GM12878 (cell line): Measurements from ENCODE around the gene RAB36. TPM values are rescaled to one million over a fixed set of nuclear protein-coding genes. Genes with fewer than 3 reads are reported as not detected.

Source experiments
- ATAC-seq: fragments of 200-7000 bp; cut with Tn5 transposase; 3 replicates; pipeline ENCODE4 v1.9.1; 2020; ENCODE audit warnings: mild to moderate bottlenecking, moderate library complexity
- BruUV-seq: library from RNA; stranded (reverse); fragments of 400-500 nt; replicated peaks from 2 replicates; lab custom pipeline; 2021; lab: Mats Ljungman, UMichigan
- CTCF ChIA-PET: fragments of 300-600 bp; sonication (Branson Sonifier 250); formaldehyde crosslinking; extraction: SDS; loops from one replicate; lab custom pipeline; 2021; ENCODE audit warnings: inconsistent platforms; lab: Yijun Ruan, JAX
- POLR2A ChIA-PET: fragments of 350-600 bp; formaldehyde crosslinking; extraction: SDS; loops from one replicate; lab custom pipeline; 2021; ENCODE audit warnings: inconsistent platforms; lab: Charles Lee
- RAD21 ChIA-PET: fragments of 300-600 bp; sonication (Branson Sonifier 250); formaldehyde crosslinking; loops from one replicate; lab custom pipeline; 2023; ENCODE audit warnings: antibody characterized with exemption; ENCODE audit not compliant: unreplicated experiment; lab: Charles Lee
- SMC1A ChIA-PET: fragments of 300-600 bp; sonication (Branson Sonifier 250); formaldehyde crosslinking; loops from one replicate; lab custom pipeline; 2023; ENCODE audit not compliant: unreplicated experiment, uncharacterized antibody; lab: Charles Lee
- DNase-seq: peaks from one replicate; pipeline ENCODE4 v3.0.0-alpha.2; 2011; ENCODE audit warnings: low read depth, low spot score
- FAIRE-seq: peaks from 3 replicates; lab custom pipeline; 2011; peaks lifted over from hg19 to GRCh38; lab: Jason Lieb, UNC
- H2AFZ ChIP-seq: 2 replicates; pipeline ENCODE4 v1.6.0; 2011; ENCODE audit warnings: low read depth, low read length, control low read depth; ENCODE audit not compliant: control insufficient read depth
- H3K27ac ChIP-seq: 2 replicates; pipeline ENCODE4 v1.5.1; 2011; ENCODE audit warnings: control low read depth; ENCODE audit not compliant: control insufficient read depth, insufficient read depth
- H3K27me3 ChIP-seq, 2 experiments: replicated peaks in 1 of 2; 2 replicates each; pipeline versions ENCODE4 v1.6.0 to v1.6.1; 2011; ENCODE audit warnings: low read length in 1 of 2; ENCODE audit not compliant: control insufficient read depth in 2 of 2, insufficient read depth in 2 of 2
- H3K36me3 ChIP-seq, 2 experiments: 2 replicates each; pipeline ENCODE4 v1.5.1; 2011; ENCODE audit warnings: low read length in 1 of 2; ENCODE audit not compliant: control insufficient read depth in 2 of 2, insufficient read depth in 2 of 2
- H3K4me1 ChIP-seq: 2 replicates; pipeline ENCODE4 v1.6.1; 2011; ENCODE audit warnings: mild to moderate bottlenecking, low read length, moderate library complexity, mixed read lengths; ENCODE audit not compliant: control insufficient read depth, insufficient read depth
- H3K4me2 ChIP-seq: 2 replicates; pipeline ENCODE4 v1.6.0; 2011; ENCODE audit warnings: control low read depth; ENCODE audit not compliant: control insufficient read depth, insufficient read depth
- H3K4me3 ChIP-seq: fragments of 200-600 bp; sonication (generic); 2 replicates; pipeline ENCODE4 v1.5.1; 2016
- H3K79me2 ChIP-seq: 2 replicates; pipeline ENCODE4 v1.6.0; 2011; ENCODE audit warnings: low read length; ENCODE audit not compliant: control insufficient read depth, insufficient read depth
- H3K9ac ChIP-seq: 2 replicates; pipeline ENCODE4 v1.8.0; 2011; ENCODE audit warnings: low read length, control low read depth, mixed read lengths; ENCODE audit not compliant: control insufficient read depth, insufficient read depth
- H3K9me3 ChIP-seq: replicated peaks from 3 replicates; pipeline ENCODE4 v1.5.1; 2011; ENCODE audit warnings: mild to moderate bottlenecking, low read length; ENCODE audit not compliant: control insufficient read depth, insufficient read depth
- H4K20me1 ChIP-seq: 2 replicates; pipeline ENCODE4 v1.6.0; 2011; ENCODE audit not compliant: control insufficient read depth, insufficient read depth
- BACH1 ChIP-seq: fragments of 450-650 bp; IDR thresholded peaks from 2 replicates; pipeline ENCODE4 v1.6.1; 2017; ENCODE audit warnings: mild to moderate bottlenecking, borderline replicate concordance
- FOXK2 ChIP-seq: fragments of 450-650 bp; IDR thresholded peaks from 2 replicates; pipeline ENCODE4 v1.6.1; 2017; ENCODE audit warnings: mild to moderate bottlenecking, moderate library complexity
- HDGF ChIP-seq: fragments of 450-650 bp; IDR thresholded peaks from 2 replicates; pipeline ENCODE4 v1.6.1; 2016; ENCODE audit warnings: antibody characterized with exemption
- MYC ChIP-seq: IDR thresholded peaks from 2 replicates; pipeline ENCODE4 v1.6.1; 2011; ENCODE audit warnings: mild to moderate bottlenecking, low read length, moderate library complexity, inconsistent platforms; ENCODE audit not compliant: insufficient read depth, insufficient replicate concordance, insufficient read length, severe bottlenecking
- RBBP5 ChIP-seq: fragments of 200-600 bp; sonication (generic); conservative IDR thresholded peaks from 2 replicates; pipeline ENCODE4 v1.6.1; 2016
- WRNIP1 ChIP-seq: IDR thresholded peaks from 2 replicates; pipeline ENCODE4 v1.6.1; 2011; ENCODE audit warnings: low read depth, low read length, improper control_type of control experiment, borderline replicate concordance
- WGBS: methylation state at CpG from one replicate; pipeline ENCODE4 v1.1.6; 2016; ENCODE audit warnings: low lambda C conversion rate; ENCODE audit not compliant: insufficient replicate concordance, insufficient coverage; ENCODE audit errors: missing lambda C conversion rate; 5-methylcytosine and 5-hydroxymethylcytosine counted together
- in situ Hi-C: fragments of 300-500 bp; cut with MboI; formaldehyde crosslinking; loops from 9 replicates; pipeline ENCODE4 v1.14.3; 2018; ENCODE audit warnings: mixed read lengths
- intact Hi-C: fragments of 100-400 bp; cut with micrococcal nuclease; formaldehyde crosslinking; loops from one replicate; pipeline ENCODE4 v1.14.2; 2022; ENCODE audit not compliant: unreplicated experiment
- polyA plus RNA-seq, 11 experiments: library from polyadenylated mRNA; depleted of rRNA in 4 of 11; unstranded in 6 of 11; stranded (reverse) in 5 of 11; fragments of >200 nt; fragmentation: Nextera tagmentation in 4 of 11; fragmentation: Illumina TruSeq in 1 of 11; extraction: Ambion mirVana in 4 of 11; extraction: Trizol in 1 of 11; gene quantifications; 1 replicate in 1 of 11; 2 replicates in 10 of 11; pipeline versions ENCODE4 v1.2.1 to v1.2.3, GENCODE V29; 2011 to 2016; ENCODE audit warnings: inconsistent platforms in 2 of 11, missing spikeins in 2 of 11, low read depth in 1 of 11
- total RNA-seq, 4 experiments: library from RNA; depleted of rRNA in 3 of 4; stranded (reverse); fragments of >200 nt in 3 of 4; fragmentation: Illumina TruSeq in 1 of 4; extraction: Trizol in 1 of 4; gene quantifications; 2 replicates each; pipeline versions ENCODE4 v1.2.1 to v1.2.3, GENCODE V29; 2013 to 2021
- TF ChIP-seq, protein P1 (sequence below): fragments of 450-650 bp; IDR thresholded peaks from 2 replicates; pipeline ENCODE4 v1.6.1; 2016; ENCODE audit warnings: mild to moderate bottlenecking, moderate library complexity, borderline replicate concordance
- TF ChIP-seq, protein P2 (sequence below), 3 experiments: IDR thresholded peaks in 2 of 3; conservative IDR thresholded peaks in 1 of 3; 2 replicates each; pipeline ENCODE4 v1.5.1; 2011; ENCODE audit warnings: low read depth in 3 of 3, low read length in 3 of 3, mild to moderate bottlenecking in 3 of 3, control low read depth in 2 of 3, moderate library complexity in 2 of 3, inconsistent platforms in 1 of 3, mixed read lengths in 1 of 3; ENCODE audit not compliant: control insufficient read depth in 2 of 3, insufficient read depth in 1 of 3; ENCODE audit errors: extremely low read depth in 1 of 3
- TF ChIP-seq, protein P3 (sequence below): fragments of 150-350 bp; IDR thresholded peaks from 2 replicates; pipeline ENCODE4 v1.6.1; 2014; ENCODE audit warnings: mild to moderate bottlenecking, low read depth, low read length

RAB36 gene
- total and polyA plus RNA-seq, 10 of the 15 experiments (the other 5 are each of a cell fraction or from before 2014, with no cell fraction given) = 0.31 to 2.7 (median 1.1) TPM

DNA sequence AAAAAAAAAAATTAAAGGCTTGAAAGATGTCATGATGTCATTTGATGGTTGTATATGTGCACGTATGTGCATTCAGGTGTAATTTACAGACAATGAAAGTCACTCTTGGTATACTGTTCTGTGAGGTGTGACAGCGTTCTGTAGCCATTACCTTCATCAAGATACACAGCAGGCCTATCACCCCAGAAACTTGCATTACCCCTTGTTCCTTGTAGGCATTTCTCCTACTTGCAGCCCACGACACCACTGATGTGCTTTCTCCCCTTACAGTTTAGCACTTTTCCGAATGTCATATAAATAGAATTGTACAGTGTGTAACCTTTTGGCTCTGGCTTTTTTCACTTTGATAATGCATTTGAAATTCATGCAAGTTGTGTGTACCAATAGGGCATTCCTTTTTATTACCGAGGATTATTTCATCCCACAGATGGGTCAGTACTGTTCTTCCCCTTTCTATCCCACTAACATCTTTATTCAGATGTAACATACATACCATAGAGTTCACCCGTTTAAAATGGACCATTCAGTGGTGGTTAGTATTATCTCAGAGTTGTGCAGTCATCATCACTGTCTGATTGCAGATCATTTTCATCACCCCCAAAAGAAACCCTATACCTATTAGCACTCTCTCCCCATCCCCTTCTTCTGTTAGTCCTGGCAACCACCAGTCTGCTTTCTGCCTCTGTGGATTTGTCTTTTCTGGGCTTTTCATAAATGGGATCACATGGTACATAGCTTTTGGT lies 65.3 kb downstream of the RAB36 start:
- Histone ChIP-seq H3K36me3 (peaks cover 0 to 10% of the 10 kb centered on the region in 2 experiments; a peak in 2 of 4 replicates), H3K4me1 (peaks cover 4% of the 10 kb centered on the region), H3K4me3 (no peak overlapping the region), H2AFZ (no peak overlapping the region)
- no peak for FAIRE-seq
- ChIA-PET SMC1A (interaction anchor here (0.8 to 1.1 kb wide), 3 partner anchors 19 to 72 kb away, joined by 3 read pairs; no protein-coding TSS in a partner anchor), POLR2A (no interaction called here)
- intact Hi-C loops = no loop called here
- TF ChIP-seq WRNIP1 (no peak), MYC (no peak), FOXK2 (no peak), HDGF (no peak), BACH1 (no peak), RBBP5 (no peak)
- TF ChIP-seq, protein P1, sequence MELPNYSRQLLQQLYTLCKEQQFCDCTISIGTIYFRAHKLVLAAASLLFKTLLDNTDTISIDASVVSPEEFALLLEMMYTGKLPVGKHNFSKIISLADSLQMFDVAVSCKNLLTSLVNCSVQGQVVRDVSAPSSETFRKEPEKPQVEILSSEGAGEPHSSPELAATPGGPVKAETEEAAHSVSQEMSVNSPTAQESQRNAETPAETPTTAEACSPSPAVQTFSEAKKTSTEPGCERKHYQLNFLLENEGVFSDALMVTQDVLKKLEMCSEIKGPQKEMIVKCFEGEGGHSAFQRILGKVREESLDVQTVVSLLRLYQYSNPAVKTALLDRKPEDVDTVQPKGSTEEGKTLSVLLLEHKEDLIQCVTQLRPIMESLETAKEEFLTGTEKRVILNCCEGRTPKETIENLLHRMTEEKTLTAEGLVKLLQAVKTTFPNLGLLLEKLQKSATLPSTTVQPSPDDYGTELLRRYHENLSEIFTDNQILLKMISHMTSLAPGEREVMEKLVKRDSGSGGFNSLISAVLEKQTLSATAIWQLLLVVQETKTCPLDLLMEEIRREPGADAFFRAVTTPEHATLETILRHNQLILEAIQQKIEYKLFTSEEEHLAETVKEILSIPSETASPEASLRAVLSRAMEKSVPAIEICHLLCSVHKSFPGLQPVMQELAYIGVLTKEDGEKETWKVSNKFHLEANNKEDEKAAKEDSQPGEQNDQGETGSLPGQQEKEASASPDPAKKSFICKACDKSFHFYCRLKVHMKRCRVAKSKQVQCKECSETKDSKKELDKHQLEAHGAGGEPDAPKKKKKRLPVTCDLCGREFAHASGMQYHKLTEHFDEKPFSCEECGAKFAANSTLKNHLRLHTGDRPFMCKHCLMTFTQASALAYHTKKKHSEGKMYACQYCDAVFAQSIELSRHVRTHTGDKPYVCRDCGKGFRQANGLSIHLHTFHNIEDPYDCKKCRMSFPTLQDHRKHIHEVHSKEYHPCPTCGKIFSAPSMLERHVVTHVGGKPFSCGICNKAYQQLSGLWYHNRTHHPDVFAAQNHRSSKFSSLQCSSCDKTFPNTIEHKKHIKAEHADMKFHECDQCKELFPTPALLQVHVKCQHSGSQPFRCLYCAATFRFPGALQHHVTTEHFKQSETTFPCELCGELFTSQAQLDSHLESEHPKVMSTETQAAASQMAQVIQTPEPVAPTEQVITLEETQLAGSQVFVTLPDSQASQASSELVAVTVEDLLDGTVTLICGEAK = no peak
- TF ChIP-seq, protein P2, sequence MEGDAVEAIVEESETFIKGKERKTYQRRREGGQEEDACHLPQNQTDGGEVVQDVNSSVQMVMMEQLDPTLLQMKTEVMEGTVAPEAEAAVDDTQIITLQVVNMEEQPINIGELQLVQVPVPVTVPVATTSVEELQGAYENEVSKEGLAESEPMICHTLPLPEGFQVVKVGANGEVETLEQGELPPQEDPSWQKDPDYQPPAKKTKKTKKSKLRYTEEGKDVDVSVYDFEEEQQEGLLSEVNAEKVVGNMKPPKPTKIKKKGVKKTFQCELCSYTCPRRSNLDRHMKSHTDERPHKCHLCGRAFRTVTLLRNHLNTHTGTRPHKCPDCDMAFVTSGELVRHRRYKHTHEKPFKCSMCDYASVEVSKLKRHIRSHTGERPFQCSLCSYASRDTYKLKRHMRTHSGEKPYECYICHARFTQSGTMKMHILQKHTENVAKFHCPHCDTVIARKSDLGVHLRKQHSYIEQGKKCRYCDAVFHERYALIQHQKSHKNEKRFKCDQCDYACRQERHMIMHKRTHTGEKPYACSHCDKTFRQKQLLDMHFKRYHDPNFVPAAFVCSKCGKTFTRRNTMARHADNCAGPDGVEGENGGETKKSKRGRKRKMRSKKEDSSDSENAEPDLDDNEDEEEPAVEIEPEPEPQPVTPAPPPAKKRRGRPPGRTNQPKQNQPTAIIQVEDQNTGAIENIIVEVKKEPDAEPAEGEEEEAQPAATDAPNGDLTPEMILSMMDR (IDR thresholded peaks at IDR 0.05 in 2 of 3, conservative IDR thresholded peaks at IDR 0.05 in 1 of 3; ENCODE audit: control insufficient read depth in 2 of 3, extremely low read depth in 1 of 3, insufficient read depth in 1 of 3, low read depth in 3 of 3, low read length in 3 of 3) = no peak
- TF ChIP-seq, protein P3, sequence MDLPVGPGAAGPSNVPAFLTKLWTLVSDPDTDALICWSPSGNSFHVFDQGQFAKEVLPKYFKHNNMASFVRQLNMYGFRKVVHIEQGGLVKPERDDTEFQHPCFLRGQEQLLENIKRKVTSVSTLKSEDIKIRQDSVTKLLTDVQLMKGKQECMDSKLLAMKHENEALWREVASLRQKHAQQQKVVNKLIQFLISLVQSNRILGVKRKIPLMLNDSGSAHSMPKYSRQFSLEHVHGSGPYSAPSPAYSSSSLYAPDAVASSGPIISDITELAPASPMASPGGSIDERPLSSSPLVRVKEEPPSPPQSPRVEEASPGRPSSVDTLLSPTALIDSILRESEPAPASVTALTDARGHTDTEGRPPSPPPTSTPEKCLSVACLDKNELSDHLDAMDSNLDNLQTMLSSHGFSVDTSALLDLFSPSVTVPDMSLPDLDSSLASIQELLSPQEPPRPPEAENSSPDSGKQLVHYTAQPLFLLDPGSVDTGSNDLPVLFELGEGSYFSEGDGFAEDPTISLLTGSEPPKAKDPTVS = no peak
- TF ChIP-seq, all 136 proteins: peak for 0
- Histone ChIP-seq H3K27me3 (no peaks in the 10 kb centered on the region), H3K4me2 (no peak overlapping the region), H4K20me1 (no peaks in the 10 kb centered on the region), H3K79me2 (no peaks in the 10 kb centered on the region; the same call in none of the 2 replicates), H3K9me3 (no peaks in the 10 kb centered on the region), H3K27ac (no peak overlapping the region), H3K9ac (no peak overlapping the region)
- CTCF ChIA-PET = no interaction called here
- in situ Hi-C loops = no loop called here
- no peak for DNase-seq
- 60% methylated on average over 6 of the region's 6 CpGs for WGBS
- RAD21 ChIA-PET = no interaction called here
- no peak for ATAC-seq
- BruUV-seq = no TSS peak
